Esophagus squamous epithelium (tissue), 5 donors: ENCODE data around the gene CALU. TPM values are rescaled to one million over a fixed set of nuclear protein-coding genes. Genes with fewer than 3 reads are reported as not detected.

Experiments
- DNase-seq: peaks from one replicate; lab custom pipeline; 2025; lab: John Stamatoyannopoulos, UW
- H3K27ac ChIP-seq, 4 donors: fragments of 200-600 bp; sonication (generic); one replicate each; pipeline ENCODE4 v1.5.1; 2016 to 2019; ENCODE audit warnings: mild to moderate bottlenecking in 1 of 4
- H3K27me3 ChIP-seq, 4 donors: fragments of 200-600 bp; sonication (generic); 1 replicate in 3 of 4; 2 replicates in 1 of 4; pipeline versions ENCODE4 v1.5.1 to v1.6.0; 2017 to 2021; ENCODE audit warnings: antibody characterized with exemption in 1 of 4
- H3K36me3 ChIP-seq, 3 donors: fragments of 200-600 bp; sonication (generic); one replicate each; pipeline ENCODE4 v1.5.1; 2016 to 2019
- H3K4me1 ChIP-seq, 3 donors: fragments of 200-600 bp; sonication (generic); one replicate each; pipeline ENCODE4 v1.5.1; 2017 to 2019
- H3K4me3 ChIP-seq, 4 donors: fragments of 200-600 bp; sonication (generic); 1 replicate in 3 of 4; 2 replicates in 1 of 4; pipeline ENCODE4 v1.5.1; 2016 to 2019; ENCODE audit warnings: mild to moderate bottlenecking in 2 of 4, moderate library complexity in 1 of 4
- H3K9me3 ChIP-seq, 3 donors: fragments of 200-600 bp; sonication (generic); one replicate each; pipeline ENCODE4 v1.5.1; 2016 to 2019
- CTCF ChIP-seq, 6 experiments: fragments of 450-650 bp in 4 of 6; fragments of 200-600 bp in 2 of 6; sonication (generic) in 2 of 6; IDR thresholded peaks; one replicate each; pipeline ENCODE4 v1.5.1; 2016 to 2019; ENCODE audit warnings: antibody characterized with exemption in 6 of 6, mild to moderate bottlenecking in 4 of 6, moderate library complexity in 4 of 6
- POLR2A ChIP-seq, 4 donors: fragments of 450-650 bp; IDR thresholded peaks; one replicate each; pipeline ENCODE4 v1.6.1; 2017; ENCODE audit warnings: antibody characterized with exemption in 4 of 4, mild to moderate bottlenecking in 4 of 4, moderate library complexity in 3 of 4
- WGBS, 2 donors: methylation state at CpG; one replicate each; pipeline ENCODE4 v1.1.5; 2018; 5-methylcytosine and 5-hydroxymethylcytosine counted together
- intact Hi-C: fragments of 100-400 bp; cut with DNase I; formaldehyde crosslinking; loops from one replicate; pipeline ENCODE4 v1.15.0; 2022
- total RNA-seq, 4 donors: library from RNA; depleted of rRNA; stranded (reverse); fragments of >200 nt; gene quantifications; one replicate each; pipeline ENCODE4 v1.1.0, GENCODE V29; 2016
- donor health status: DM: yes; HTN: yes; CAD: no.

Gene CALU
- total RNA-seq, 4 donors from 2014 or later = 23.5 to 66.6 (median 50.8) TPM

DNA sequence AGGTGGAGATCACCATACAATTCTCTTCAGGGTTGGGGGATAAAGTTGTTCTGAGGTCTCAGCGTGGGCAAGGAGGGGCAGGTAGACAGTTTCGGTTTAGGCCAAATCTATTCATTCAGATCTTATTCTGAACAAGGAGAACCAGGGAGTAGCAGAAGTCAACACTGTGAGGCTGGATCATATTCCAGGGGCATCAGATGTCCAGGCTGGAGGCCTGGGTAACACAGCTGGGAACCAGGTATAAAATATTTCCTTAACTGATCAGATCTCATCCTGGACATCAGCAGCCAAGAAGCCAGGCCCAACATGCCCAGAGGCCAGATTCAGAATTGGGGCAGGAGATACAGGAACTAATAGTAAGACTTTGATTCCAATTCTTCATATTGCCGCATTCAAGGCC, 71.8 kb downstream of the CALU start:
- H3K4me1 ChIP-seq = peaks cover 0 to 4% (median 0%) of the 10 kb centered on the region in 3 donors
- DNase-seq = no peak
- intact Hi-C loops = no loop called here
- no peak for TF ChIP-seq POLR2A (IDR thresholded peaks at IDR 0.05)
- TF ChIP-seq CTCF (IDR thresholded peaks at IDR 0.05) = no peak
- H3K4me3 ChIP-seq = no peak overlapping the region
- H3K27ac ChIP-seq = no peak overlapping the region
- WGBS, 2 donors = 90 to 94% methylated on average over 3 of the region's 3 CpGs
- H3K9me3 ChIP-seq = no peaks in the 10 kb centered on the region
- H3K27me3 ChIP-seq = peaks cover 0 to 4% (median 0%) of the 10 kb centered on the region in 4 donors
- peaks cover 0 to 5% (median 0%) of the 10 kb centered on the region in 3 donors for H3K36me3 ChIP-seq

GRCh38 chr7:128811631-128812430, 72.7 kb downstream of the CALU start:
- Histone ChIP-seq H3K27me3 (peaks cover 0 to 4% (median 0%) of the 10 kb centered on the region in 4 donors), H3K4me3 (no peak overlapping the region), H3K27ac (no peak overlapping the region), H3K9me3 (no peaks in the 10 kb centered on the region), H3K4me1 (peaks cover 0 to 4% (median 0%) of the 10 kb centered on the region in 3 donors), H3K36me3 (peaks cover 0 to 5% (median 0%) of the 10 kb centered on the region in 3 donors)
- TF ChIP-seq CTCF (IDR thresholded peaks at IDR 0.05) (no peak), POLR2A (IDR thresholded peaks at IDR 0.05) (no peak)
- WGBS, 2 donors = 85 to 86% methylated on average over 8 to 11 of the region's 11 CpGs
- DNase-seq = no peak
- intact Hi-C loops = no loop called here

DNA sequence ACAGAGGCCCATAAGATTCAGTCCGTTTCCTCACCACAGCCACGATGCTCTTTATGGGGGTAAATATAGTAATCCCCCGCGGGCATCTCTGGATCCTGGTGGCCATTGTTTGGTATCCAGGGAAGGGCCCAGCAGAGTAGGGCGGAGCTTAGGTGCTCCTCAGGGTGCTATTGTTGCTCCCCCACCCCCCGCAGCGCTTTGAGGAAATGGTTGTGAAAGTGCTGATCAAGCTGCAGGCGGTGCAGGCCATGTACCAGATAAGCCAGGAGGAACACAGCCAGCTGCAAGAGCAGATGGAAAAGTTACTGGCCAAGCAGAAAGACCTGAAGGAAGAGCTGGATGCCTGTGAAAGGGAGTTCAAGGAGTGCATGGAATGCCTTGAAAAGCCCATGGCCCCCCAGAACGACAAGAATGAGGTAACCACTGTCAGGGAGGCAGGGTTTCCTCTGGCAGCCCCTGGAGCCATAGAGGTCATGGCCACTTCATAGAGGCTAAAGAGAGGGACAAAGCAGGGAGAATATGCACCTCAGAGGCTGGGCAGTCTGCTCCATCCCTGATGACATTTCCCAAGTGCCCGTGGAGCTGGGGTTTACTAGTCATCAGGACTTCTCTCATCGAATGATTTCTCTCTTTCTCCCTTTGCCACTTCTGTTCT, 73.5 kb downstream of the CALU start:
- WGBS, 2 donors = 40 to 60% methylated on average over 7 to 10 of the region's 11 CpGs
- intact Hi-C loops = no loop called here
- H3K9me3 ChIP-seq = no peaks in the 10 kb centered on the region
- TF ChIP-seq POLR2A (IDR thresholded peaks at IDR 0.05) (no peak), CTCF (IDR thresholded peaks at IDR 0.05) (no peak)
- H3K4me1 ChIP-seq = peaks cover 0 to 4% (median 0%) of the 10 kb centered on the region in 3 donors
- no peak overlapping the region for H3K4me3 ChIP-seq
- H3K27ac ChIP-seq = no peak overlapping the region
- DNase-seq = no peak
- peaks cover 0 to 4% (median 0%) of the 10 kb centered on the region in 4 donors for H3K27me3 ChIP-seq
- no peaks in the 10 kb centered on the region for H3K36me3 ChIP-seq

- no peak for DNase-seq
- intact Hi-C loops = no loop called here
- Histone ChIP-seq H3K4me1 (peaks cover 0 to 4% (median 0%) of the 10 kb centered on the region in 3 donors), H3K27ac (no peak overlapping the region), H3K36me3 (no peaks in the 10 kb centered on the region), H3K27me3 (peaks cover 0 to 18% (median 0%) of the 10 kb centered on the region in 4 donors), H3K9me3 (no peaks in the 10 kb centered on the region), H3K4me3 (no peak overlapping the region)
- 84 to 88% methylated on average over 5 to 6 of the region's 6 CpGs for WGBS, 2 donors
- TF ChIP-seq POLR2A (IDR thresholded peaks at IDR 0.05) (no peak), CTCF (IDR thresholded peaks at IDR 0.05) (no peak)
Observed at GRCh38 chr7:128814499-128814898, 75.3 kb downstream of the CALU start.
